T-helper 17 cell (primary cell): Measurements from ENCODE around the gene CAD. TPM values are rescaled to one million over a fixed set of nuclear protein-coding genes. Genes with fewer than 3 reads are reported as not detected.
"Not testable (repeated sequence)": the region's sequence is repeated elsewhere in the genome, so short reads cannot be mapped to it uniquely, and the experiment has no call there.

Source experiments
- ATAC-seq: fragments of 150-1000 bp; cut with Tn5 transposase; 2 replicates; pipeline ENCODE4 v1.10.0; 2021; ENCODE audit warnings: mild to moderate bottlenecking, moderate library complexity
- DNase-seq, 3 donors: peaks; one replicate each; pipeline versions ENCODE4 v3.0.0 to v3.0.0-alpha.2; 2020 to 2021
- H3K9me3 ChIP-seq: one replicate; pipeline ENCODE4 v1.7.0; 2013; ENCODE audit warnings: low read length, mild to moderate bottlenecking; ENCODE audit not compliant: control insufficient read depth, poor library complexity, severe bottlenecking
- H3K27ac Mint-ChIP-seq: one replicate; pipeline ENCODE4 v1.8.0; 2022; ENCODE audit warnings: mild to moderate bottlenecking, moderate library complexity, mixed read lengths
- H3K27me3 Mint-ChIP-seq: one replicate; pipeline ENCODE4 v1.8.0; 2022; ENCODE audit warnings: mixed read lengths
- H3K36me3 Mint-ChIP-seq: one replicate; pipeline ENCODE4 v1.8.0; 2022; ENCODE audit warnings: low read depth, mixed read lengths
- H3K4me1 Mint-ChIP-seq: one replicate; pipeline ENCODE4 v1.8.0; 2022; ENCODE audit warnings: mild to moderate bottlenecking, mixed read lengths
- H3K4me3 Mint-ChIP-seq: one replicate; pipeline ENCODE4 v1.8.0; 2022; ENCODE audit warnings: mild to moderate bottlenecking, moderate library complexity, mixed read lengths
- total RNA-seq, 4 donors: library from RNA in 2 of 4; stranded (reverse) in 2 of 4; gene quantifications; one replicate each; pipeline ENCODE4 v1.2.3 and lab custom pipeline; 2022 to 2026

Gene CAD
- total RNA-seq, 2 donors from 2014 or later: 27.2 to 30.0 TPM

DNA sequence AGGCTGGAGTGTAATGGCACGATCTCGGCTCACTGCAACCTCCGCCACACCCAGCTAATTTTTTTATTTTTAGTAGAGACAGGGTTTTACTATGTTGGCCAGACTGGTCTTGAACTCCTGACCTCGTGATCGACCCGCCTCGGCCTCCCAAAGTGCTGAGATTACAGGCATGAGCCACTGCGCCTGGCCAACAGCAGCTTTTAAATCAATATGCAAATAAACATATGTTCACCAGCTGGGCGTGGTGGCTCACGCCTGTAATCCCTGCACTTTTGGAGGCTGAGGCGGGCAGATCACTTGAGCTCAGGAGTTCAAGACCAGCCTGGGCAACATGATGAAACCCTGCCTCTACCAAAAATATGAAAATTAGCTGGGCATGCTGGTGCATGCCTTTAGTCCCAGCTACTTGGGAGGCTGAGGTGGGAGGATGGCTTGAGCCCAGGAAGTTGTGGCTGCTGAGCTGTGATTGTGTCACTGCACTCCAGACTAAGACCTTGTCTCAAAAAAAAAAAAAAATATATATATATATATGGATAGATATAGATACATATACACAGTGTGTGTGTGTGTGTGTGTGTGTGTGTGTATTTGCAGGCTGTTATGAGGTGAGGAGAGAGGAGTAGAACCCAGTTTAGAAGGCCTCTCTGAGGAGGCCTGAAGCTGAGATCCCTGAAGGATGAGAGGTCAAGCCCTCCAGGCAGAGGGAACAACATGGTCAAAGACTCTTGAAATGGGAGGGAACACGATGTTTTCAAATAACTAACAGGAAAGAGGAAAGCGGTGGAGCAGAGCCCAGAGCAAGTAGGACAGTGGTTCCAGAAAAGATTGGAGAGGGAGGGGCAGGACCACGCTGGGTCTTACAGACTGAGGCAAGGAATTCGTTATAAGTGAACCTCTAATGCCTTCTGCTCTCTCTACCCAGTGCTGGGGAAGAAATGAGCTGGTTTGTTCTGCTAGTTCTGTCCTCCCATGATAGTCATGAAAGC is 55.7 kb downstream of the CAD start:
- H3K4me3 Mint-ChIP-seq, DNase-seq, H3K4me1 Mint-ChIP-seq, H3K36me3 Mint-ChIP-seq, H3K9me3 ChIP-seq, ATAC-seq, H3K27ac Mint-ChIP-seq: not testable (repeated sequence)
- H3K27me3 Mint-ChIP-seq: peaks cover 28% of the 10 kb centered on the region

DNA sequence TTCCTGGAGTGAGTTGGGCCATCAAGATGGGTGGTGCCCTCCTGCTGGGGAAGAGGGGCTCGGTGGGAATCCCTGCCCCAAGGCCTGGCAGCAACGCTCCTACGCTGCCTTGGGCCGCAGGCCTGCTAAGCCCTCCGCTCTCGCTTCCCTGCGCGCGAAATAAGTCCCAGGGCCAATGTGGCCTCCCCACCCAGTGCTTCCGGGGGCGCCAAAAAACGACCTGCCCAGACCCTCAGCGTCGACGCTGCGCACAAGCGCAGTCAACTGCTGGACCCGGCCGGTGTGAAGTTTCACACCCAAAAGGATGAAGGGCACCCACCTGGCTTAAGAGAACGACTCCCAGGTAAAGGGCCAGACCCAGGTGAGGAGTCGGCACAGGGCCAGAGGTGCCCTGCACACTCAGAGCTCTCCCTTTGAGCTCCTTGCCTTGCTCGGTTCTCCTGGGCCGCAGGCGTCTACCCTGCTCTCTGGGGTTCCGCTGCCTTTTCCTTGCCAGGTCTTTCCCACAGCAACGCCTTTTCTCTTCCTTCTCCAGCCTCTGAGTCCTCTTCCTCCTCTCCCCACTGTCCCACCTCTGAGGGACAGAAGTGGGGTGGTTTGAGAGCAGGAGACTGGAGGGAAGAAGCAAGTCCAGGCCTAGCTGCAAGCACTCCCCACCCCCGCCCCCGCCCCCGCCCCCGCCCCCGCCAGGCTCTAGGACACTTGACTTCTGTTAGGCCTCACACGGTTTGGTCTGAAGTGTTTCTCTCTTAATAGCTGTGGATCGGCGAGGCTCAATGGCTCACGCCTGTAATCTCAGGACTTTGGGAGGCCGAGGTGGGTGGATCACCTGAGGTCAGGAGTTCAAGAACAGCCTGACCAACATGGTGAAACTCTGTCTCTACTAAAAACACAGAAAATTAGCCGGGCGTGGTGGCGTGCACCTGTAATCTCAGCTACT is 58.3 kb downstream of the CAD start, which contains the start of gene DNAJC5G:
TSS of gene DNAJC5G (plus strand) at position 223 of the 940 bp plus-strand sequence. CDS start 1,296 bp downstream, outside the sequence.
- ATAC-seq (no peak), DNase-seq (no peak)
- Mint-ChIP-seq H3K27ac (no peak within 1 kb of the TSS), H3K4me3 (no peak within 1 kb of the TSS), H3K4me1 (peaks cover 7% of the 10 kb centered on the region), H3K27me3 (peaks cover 37% of the 10 kb centered on the region), H3K36me3 (peaks cover 3% of the 10 kb centered on the region)
- H3K9me3 ChIP-seq: no peaks in the 10 kb centered on the region

DNA sequence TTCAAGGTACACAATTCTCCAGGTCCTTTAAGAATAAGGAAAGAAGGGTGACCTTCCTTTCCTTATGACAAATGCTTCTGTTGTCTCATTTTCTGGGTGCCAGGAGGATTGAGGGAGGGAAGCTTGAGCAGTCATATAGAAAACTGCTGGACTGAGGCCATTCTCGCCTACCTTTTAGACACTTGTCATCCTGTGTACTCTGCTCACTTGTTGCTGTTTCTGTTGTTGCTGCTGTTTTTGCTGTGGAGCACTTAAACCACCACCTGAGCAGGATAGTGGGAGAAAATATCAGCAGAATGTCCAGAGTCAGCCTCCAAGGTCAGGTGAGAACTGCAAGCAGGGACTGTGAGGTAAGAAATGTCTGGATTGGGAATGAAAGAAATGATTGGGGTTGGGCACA is 60.8 kb downstream of the CAD start:
- H3K27me3 Mint-ChIP-seq: peaks cover 55% of the 10 kb centered on the region

DNA sequence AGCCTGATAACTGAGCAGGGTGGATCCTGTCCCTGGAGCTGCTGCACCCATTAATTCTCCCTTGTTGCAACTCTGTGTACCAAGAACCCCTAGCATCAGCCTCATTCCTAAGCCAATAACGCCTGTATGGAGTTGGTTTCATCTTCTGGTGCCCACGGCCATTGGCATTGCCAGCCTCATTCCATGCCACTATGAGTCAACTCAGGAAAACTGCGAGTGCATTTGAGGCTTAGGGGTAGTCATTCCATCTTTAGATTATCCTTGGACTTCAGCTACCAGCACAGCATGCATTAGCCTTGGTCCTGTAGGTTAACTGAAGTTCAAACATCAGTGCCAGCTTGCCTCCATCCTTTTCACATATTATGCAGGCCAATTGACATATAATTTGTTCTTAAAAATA is 63.7 kb downstream of the CAD start:
- ATAC-seq (no peak), DNase-seq (no peak)
- no peak overlapping the region for H3K4me3 Mint-ChIP-seq
- H3K27ac Mint-ChIP-seq: peak overlapping the region; percentile 16
- no peaks in the 10 kb centered on the region for H3K9me3 ChIP-seq
- peaks cover 7% of the 10 kb centered on the region for H3K4me1 Mint-ChIP-seq
- H3K27me3 Mint-ChIP-seq: peaks cover 65% of the 10 kb centered on the region
- peaks cover 2% of the 10 kb centered on the region for H3K36me3 Mint-ChIP-seq

More for the DNA sequence above, 60.8 kb downstream of the CAD start:
- H3K4me3 Mint-ChIP-seq: no peak overlapping the region
- no peaks in the 10 kb centered on the region for H3K9me3 ChIP-seq
- H3K4me1 Mint-ChIP-seq: peaks cover 7% of the 10 kb centered on the region
- ATAC-seq: no peak
- no peak for DNase-seq
- H3K27ac Mint-ChIP-seq: no peak overlapping the region
- H3K36me3 Mint-ChIP-seq: peaks cover 4% of the 10 kb centered on the region

DNA sequence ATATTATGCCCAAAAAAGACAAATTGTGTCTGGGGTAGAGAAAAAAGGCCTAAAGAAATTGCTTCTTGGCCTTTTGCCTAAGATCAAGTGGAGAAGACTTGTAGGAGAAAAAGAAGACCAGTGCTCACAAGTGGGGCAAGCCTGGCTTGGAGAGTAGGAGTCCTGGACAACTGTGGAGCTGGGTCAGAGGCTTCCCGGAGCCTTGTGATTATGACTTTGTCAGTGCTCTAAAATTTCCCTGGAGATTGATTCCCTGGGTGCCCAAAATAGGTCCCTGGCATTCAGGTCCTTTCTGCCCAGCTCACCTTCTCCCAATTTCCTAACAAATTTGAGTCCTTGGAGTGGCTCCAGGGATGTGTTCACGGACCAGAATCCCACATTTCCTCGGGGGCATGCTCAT is 64.3 kb downstream of the CAD start:
- peaks cover 62% of the 10 kb centered on the region for H3K27me3 Mint-ChIP-seq
- H3K27ac Mint-ChIP-seq: peak overlapping the region; percentile 16
- H3K4me1 Mint-ChIP-seq: peaks cover 7% of the 10 kb centered on the region
- no peak for DNase-seq
- no peak for ATAC-seq
- no peak overlapping the region for H3K4me3 Mint-ChIP-seq
- peaks cover 2% of the 10 kb centered on the region for H3K36me3 Mint-ChIP-seq
- H3K9me3 ChIP-seq: no peaks in the 10 kb centered on the region

DNA sequence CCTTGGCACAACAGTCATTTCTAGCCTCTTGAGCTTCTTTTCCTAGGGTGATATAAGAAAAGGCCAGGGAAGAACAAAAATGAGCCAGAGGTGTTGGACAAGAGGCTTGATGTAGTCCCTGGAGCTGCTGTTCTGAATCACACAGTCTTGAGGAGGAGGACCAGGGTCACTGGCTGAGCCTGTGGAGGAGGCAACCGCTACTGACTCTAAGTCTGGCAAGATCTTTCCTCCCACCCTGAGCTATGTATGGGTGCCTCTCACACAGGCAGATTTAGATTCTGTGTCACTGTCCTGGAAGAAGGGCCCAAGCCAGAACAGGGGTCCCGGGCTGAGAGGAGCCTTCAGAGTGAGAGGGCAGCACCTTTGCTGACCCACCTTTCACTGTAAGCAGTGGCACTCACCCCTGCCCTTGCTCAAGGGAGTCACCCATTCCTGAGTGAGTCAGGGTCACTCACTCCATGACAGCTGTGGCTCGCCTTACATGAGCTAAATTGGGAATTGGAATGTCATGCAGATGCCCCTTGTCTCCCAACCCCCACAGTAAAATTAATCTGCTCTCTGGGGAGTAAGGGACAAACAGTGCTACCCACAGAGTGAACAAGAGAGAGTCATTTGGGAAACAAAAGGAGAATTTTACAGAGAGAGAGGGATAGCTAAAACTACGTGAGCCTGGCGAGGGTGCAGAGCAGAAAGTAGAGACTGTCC is 64.8 kb downstream of the CAD start, which contains the start of gene TRIM54:
TSS of gene TRIM54 (plus strand) at position 575 of the 705 bp plus-strand sequence. CDS start 303 bp downstream, outside the sequence.
- H3K27ac Mint-ChIP-seq: peak within 1 kb of the TSS; percentile 21
- no peaks in the 10 kb centered on the region for H3K9me3 ChIP-seq

DNA sequence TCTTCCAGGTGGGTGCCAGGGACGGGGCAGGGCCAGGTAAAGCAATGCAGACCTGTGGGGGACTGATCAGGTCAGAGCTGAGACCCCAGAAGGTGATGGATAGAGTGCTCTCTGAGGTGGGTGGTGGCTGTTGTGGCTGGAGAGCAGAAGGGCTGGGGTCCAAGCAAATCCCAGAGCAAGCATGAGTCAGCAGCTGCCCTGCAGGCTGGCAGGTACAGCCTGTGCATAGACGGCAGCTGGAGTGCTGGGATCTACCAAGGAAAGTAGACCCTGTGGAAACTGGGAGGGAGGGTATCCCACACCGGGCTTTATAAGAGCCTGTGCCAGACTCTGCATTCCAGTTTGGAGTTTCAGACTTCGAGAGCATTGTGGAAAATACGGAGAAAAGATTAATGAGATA is 65.7 kb downstream of the CAD start:
- H3K4me1 Mint-ChIP-seq: peaks cover 7% of the 10 kb centered on the region
- peak overlapping the region; percentile 21 for H3K27ac Mint-ChIP-seq
- peaks cover 63% of the 10 kb centered on the region for H3K27me3 Mint-ChIP-seq
- no peak for DNase-seq
- H3K36me3 Mint-ChIP-seq: peaks cover 2% of the 10 kb centered on the region
- H3K4me3 Mint-ChIP-seq: no peak overlapping the region
- no peak for ATAC-seq
- H3K9me3 ChIP-seq: no peaks in the 10 kb centered on the region

More for the DNA sequence above, 64.8 kb downstream of the CAD start, which contains the start of gene TRIM54:
- DNase-seq (no peak), ATAC-seq (no peak)
- Mint-ChIP-seq H3K36me3 (peaks cover 2% of the 10 kb centered on the region), H3K4me3 (no peak within 1 kb of the TSS), H3K4me1 (peaks cover 7% of the 10 kb centered on the region), H3K27me3 (peaks cover 65% of the 10 kb centered on the region)

DNA sequence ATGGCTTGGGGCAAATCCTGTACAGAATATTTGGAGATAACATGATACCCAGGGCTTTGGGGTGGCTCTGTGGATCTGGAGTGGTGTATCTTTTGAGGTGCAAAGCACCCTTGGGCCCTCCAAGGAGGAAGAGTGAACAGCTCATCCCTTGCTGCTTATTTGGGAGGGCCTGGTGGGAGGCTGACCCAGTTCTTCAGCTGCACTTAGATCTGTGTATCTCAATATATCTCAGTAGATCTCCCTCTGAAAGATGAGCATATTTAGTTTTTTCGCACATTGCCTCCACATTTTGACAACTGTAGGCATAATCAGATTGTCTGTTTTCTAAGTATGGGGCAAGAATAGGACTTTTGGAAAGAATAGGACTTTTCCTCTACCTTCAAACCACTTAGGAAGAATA is 67.8 kb downstream of the CAD start:
- Mint-ChIP-seq H3K4me1 (peaks cover under 1% of the 10 kb centered on the region), H3K27me3 (peaks cover 71% of the 10 kb centered on the region), H3K36me3 (peaks cover 5% of the 10 kb centered on the region), H3K27ac (no peak overlapping the region), H3K4me3 (no peak overlapping the region)
- H3K9me3 ChIP-seq: no peaks in the 10 kb centered on the region
- DNase-seq (no peak), ATAC-seq (no peak)

DNA sequence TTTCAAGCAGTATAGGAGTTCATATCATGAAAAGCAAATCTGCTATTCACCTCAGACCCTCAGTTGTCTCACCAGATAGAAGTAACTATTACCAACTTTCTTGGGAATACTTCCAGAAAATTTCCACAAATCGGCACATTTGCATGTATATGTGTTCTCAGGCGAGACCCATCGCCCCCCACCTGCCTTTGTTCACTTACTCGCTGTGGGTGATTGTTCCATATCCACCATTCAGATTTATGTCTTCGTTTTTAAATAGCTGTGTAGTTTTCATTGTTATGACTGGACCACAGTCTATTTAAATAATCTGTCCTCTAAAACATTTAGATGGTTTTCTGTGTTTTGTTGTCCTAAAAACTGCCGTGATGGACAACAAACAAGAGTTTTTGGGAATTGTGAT is 68.3 kb downstream of the CAD start:
- Mint-ChIP-seq H3K4me3 (no peak overlapping the region), H3K4me1 (no peaks in the 10 kb centered on the region), H3K36me3 (peaks cover 5% of the 10 kb centered on the region), H3K27me3 (peaks cover 71% of the 10 kb centered on the region), H3K27ac (no peak overlapping the region)
- DNase-seq (no peak), ATAC-seq (no peak)
- H3K9me3 ChIP-seq: no peaks in the 10 kb centered on the region

DNA sequence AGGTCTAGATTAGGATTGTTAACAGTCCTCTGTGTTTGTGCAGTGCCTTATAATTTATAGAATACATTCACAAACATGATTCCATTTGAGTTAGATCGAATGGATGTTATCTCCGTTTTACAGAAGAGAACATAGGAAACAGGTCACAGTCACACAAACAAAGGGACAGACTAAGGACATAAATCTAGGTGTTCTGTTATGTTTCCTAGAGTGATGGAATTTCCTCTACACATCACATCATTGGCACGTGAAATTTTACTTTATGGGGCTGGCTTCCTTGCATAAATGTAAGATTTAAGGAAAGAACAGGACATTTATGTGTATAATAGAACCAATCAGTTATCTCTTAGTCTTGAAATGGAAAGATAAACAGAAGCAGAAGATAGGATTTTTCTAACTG is 71.4 kb downstream of the CAD start:
- no peak overlapping the region for H3K4me3 Mint-ChIP-seq
- peaks cover 3% of the 10 kb centered on the region for H3K4me1 Mint-ChIP-seq
- ATAC-seq (no peak), DNase-seq (no peak)
- no peaks in the 10 kb centered on the region for H3K9me3 ChIP-seq
- peaks cover 7% of the 10 kb centered on the region for H3K36me3 Mint-ChIP-seq
- peaks cover 64% of the 10 kb centered on the region for H3K27me3 Mint-ChIP-seq
- H3K27ac Mint-ChIP-seq: no peak overlapping the region

DNA sequence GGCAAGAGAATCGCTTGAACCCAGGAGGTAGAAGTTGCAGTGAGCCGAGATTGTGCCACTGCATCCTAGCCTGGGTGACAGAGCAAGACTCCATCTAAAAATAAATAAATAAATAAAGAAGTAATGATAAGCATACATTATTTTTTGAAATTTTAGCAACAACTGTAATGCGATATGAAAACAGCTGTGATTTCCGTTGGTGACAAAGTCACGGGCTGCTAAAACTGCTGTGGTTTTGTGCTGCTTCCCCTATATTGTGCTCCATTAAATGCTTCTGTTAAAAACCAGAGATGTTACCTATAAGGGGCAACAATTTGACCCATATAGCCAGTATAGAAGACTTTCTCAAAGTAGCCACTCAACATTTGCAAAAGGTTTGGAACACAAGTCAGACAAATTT is 73.4 kb downstream of the CAD start:
- H3K9me3 ChIP-seq: no peaks in the 10 kb centered on the region
- Mint-ChIP-seq H3K4me1 (peaks cover 3% of the 10 kb centered on the region), H3K36me3 (peaks cover 7% of the 10 kb centered on the region), H3K27me3 (peaks cover 66% of the 10 kb centered on the region), H3K27ac (no peak overlapping the region), H3K4me3 (no peak overlapping the region)
- DNase-seq (no peak), ATAC-seq (no peak)

DNA sequence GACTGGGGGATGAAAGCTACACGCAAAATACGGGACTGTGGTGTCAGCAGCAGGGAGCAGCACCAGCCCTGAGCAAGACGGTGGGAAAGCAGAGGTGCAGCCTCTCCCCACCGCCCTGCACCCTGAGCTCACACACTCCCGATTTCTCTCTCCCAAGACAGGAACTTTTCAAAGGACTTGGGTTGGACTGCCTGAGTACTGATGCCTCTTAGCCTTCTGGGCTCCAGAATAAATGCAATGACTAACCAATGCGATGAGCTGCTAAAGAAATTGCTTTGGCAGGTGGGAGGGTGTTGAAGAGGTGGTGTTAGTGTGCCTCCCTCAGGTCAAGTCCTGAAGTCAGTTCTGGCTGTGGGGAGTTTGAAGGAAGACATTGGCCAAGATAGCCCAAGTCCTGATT is 74.7 kb downstream of the CAD start:
- DNase-seq (no peak), ATAC-seq (no peak)
- Mint-ChIP-seq H3K4me3 (no peak overlapping the region), H3K27me3 (peaks cover 67% of the 10 kb centered on the region), H3K36me3 (peaks cover 7% of the 10 kb centered on the region), H3K4me1 (peaks cover 3% of the 10 kb centered on the region), H3K27ac (no peak overlapping the region)
- no peaks in the 10 kb centered on the region for H3K9me3 ChIP-seq
